ENCODE measurements around the gene TMEM174.

TMEM174 gene

DNA sequence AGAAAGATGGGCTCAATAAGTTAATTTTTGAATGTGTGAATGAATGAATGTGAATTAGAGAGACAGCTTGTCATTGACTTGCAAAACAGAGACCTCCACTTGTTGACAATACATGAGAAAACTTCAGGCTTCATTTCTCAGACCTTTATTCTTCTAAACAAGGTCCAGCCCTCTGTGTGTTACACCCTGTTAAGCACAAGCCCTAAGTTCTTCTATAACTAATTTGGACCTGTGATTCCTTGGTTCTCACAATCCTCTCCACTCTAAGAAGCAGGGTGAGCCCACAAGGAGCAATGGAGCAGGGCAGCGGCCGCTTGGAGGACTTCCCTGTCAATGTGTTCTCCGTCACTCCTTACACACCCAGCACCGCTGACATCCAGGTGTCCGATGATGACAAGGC is at the start of gene TMEM174:
TSS of gene TMEM174 (plus strand) at position 243 of the 400 bp plus-strand sequence. CDS start at position 294, 51 bp downstream.
- DNase-seq, result no peak

DNA sequence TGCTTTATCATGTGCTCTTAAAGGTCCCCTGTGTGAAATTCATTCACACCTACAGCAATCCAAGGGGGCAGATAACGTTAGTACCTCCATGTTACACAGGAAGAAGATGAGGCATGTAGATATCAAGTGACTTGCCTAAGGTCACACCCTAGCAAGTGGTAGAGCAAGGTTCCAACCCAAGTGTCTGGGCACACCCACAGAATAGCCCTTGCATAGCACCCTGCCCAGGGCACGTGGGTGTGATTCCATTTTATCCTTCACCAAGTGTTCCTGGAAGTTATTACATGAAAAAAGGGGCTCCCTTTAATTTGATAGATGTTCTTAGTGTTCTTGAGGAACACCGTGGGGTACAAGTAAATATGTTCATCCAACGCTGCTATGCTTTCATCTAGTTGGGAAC is 47.7 kb upstream of the TMEM174 start:
- no peak for DNase-seq

DNA sequence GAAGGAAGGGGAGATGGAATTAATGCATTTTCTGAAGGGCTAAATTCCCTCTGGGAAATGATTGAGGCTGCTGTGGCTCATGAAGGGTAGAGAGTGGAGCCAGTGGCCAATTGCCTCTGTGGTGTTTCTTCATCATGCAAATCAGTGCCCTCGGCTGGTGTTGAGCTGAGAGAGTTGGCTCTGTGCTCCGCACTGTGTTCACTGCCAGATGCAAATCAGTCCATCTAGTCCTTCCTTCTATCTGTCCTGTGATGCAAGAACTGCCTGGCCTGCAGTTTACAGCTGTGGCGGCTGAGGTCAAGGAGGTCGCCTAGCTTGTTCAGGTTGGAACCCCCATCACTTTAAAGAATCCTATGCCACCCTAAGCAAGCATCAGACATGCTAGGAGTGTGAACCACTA is 46.6 kb upstream of the TMEM174 start:
- no peak for DNase-seq

- DNase-seq, result no peak
Measured at GRCh38 chr5:73126957-73127356, 46.0 kb upstream of the TMEM174 start.

DNA sequence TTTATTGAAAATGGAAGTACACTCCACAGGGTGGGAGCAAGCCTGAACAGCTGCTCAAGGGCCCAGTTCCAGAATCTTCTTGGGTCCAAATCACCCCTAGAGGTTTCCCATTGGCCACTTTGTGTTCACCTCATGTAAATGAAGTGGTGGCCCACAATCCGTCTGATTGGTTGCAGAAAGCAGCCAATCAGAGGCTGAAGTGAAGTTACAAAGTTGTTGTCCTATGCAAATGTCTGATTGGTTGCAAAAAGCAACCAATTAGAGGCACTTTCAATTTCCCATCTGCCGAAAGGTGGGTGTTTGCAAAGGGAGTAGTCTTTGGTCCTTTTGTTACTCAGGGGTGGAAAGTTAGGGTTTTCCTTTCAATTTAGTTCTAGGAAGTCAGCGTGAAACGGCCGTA is 43.9 kb upstream of the TMEM174 start:
- no peak for DNase-seq

GRCh38 chr5:73130811-73131210 is 42.2 kb upstream of the TMEM174 start:
- DNase-seq, result no peak

DNA sequence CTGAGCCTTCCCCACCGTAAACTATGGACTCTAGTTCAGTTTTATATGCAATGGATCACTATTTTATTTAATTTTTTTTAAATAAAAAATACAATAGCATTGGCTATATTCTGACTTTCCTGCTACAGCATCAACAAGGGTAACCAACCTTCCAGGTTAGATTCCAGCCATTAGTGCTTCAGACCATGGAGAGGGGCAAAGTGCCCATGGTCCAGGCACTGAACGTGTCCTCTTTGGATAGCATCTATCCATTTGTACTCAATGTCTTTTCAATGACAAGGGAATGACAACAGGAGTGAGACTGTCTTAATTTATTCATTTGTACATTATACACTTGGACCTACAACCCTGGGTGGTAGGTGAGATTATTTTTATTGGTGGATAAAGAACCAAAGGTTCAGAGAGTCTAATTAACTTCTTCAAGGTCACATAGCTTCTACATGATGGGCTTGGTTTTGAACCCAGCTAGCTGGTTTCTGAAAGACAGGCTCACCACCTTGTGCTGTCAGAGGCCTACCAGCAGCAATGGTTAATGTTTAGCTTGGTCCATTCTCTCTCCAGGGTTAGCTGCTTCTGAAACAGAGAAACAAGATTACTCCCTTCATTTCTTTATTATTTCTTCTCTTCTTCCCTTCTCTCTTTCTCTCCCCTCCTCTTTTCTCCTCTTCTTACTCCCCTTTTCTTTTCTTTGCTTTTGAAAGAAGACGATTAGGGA is 41.1 kb upstream of the TMEM174 start:
- DNase-seq, result no peak

DNA sequence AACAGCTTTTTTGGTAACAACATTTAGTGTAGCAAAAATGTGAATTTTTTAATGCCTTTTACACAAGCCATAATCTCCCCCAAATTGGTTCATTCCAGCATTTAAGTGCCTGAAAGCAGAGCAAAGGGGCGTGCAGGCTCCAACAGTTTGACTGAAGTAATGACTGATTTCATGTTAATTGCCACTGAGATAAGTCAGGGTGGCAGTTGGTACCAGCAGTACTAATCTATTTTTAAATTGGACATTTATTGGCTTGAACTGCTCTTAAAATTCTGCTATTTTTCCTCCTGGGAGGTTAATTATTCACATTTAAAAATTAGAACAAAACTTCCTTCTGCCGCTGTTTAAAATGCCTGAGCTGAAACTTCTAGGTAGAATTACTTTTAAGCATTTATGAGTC is 40.2 kb upstream of the TMEM174 start:
- no peak for DNase-seq

DNA sequence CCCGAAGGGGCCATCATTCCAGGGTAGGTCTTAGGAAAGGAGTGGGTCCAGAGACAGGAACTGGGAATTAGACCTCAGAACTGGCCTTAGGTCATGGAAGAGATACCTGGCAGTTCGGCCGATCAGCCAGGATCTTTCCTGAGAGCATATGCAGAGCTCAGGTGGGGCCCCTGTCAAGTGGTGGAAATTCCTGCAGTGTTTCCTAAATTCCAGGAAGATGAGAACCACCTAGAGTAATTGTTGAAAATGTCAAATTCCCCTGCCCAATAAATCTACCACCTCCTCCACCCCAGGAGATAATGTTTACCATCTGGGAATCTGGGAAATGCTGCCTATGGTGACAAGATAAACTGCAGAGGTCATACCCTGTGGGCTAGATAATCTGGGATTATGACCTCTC is 38.0 kb upstream of the TMEM174 start:
- no peak for DNase-seq

DNA sequence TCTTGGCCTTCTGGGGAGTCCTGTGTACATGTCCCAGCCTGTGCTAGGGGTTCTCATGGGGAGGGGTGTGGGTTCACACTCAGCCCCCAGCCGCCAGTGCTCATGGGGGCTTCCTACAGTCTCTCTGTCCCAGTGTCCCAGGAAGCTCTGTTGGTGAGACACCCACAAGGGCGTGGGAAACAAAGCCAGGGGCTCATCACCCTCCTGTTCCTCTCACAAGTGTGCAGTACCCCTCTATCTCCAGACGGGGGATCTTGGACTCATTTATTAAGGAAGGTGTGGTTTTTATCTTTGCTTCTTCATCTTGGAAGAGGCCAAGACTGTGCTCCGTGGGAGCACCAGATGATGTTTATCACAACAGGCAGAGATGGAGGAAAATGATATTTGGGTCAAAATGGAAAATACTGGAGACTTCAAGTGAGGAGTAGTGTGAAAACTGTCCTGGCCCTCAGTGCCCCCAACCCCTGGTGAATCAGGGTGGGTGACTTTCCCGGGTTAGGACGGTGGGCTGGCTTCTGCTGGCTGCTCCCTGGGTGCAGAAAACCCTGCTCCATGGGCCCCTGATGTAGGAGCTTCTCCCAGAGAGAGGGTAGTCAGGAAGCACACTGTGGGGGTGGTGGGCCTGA is 37.5 kb upstream of the TMEM174 start:
- peak; percentile 49 for DNase-seq

DNA sequence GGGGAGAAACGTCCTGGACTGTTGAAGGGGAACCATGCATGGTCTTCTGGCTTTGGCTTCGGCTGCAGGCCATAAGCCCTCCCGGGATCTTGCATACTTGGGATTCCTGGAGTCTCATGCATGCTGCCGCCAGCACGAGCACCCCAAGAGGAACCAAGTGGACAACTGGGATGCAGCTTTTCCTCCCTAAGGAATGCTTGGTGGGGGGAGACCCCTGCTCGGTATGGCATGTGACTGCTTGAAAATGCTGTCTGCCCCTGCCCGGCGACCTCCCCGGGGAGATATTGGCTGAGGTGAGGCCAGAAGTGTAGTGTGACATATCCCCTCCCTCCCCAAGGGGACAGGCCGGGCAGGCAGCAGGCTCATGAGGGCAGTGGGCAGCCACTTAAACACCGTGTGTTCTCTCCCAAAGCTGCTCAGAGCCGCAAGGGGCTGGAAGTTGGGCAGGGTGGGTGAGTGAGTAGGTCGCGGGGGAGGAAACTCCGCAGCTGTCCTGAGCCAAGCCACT is 36.9 kb upstream of the TMEM174 start:
- no peak for DNase-seq

DNA sequence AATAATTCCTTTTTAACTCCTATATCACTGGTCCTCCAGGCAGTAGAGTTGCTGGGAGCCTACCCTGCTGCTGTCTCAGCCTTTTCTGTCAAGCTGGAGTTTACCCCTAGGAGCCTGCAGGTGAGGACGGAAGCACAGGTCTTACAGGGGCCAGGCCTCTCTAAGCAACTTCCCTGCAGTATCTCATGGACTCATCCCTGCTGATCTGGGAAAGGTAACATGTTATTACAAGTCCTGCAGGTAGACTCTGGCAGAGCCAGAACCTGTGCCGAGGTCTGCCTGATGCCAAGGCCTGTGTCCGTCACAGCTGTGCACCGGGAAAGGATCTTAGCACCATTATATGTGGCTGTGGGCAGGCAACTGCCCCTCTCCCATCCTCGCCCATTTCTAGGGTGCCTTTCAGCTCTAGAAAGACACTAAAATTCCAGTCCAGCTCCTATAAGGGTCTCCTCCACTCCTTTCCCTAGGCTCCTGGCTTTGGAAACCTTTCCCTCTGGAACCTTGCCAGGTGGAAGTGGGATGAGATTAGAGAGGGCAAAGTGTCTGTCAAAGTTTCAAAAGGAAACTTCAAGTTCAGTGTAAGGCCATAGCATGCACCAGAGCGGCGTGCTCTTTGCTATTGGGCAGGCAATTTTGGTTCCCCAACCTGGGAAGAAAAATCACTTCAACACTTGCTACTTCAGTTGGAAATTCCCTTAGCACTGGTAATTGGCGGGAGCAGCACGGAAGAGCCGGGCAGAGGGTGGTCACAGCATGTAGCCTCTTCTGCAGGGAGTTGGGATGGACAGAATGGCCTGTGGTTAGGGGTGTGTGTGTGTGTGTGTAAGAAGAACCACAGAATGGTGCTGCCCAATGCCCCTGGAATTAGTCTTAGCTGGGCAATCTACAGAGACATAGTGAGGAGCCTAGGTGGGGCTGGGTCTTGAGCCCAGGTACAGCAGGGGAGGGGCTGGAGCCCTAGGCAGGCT is 35.1 kb upstream of the TMEM174 start:
- no peak for DNase-seq

- no peak for DNase-seq
Measured at GRCh38 chr5:73139485-73139884, 33.5 kb upstream of the TMEM174 start.

DNA sequence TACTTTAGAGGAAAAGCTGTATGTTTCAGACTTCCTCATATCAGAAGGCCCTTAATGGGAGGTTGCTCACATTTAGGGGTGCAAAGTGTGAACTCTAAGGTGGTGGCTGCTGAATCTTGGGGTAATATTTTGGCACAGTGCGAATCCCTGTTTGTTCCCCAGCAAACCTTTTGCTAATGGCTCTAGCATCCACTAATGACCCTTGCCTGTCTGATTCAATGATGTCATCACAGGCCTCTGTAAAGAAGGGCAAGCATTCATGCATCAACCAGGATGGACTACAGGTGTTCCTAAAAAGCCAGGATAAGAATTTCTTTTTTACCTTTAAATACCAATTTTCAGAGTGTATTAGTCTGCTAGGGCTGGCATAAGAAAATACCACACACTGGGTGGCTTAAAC is 32.2 kb upstream of the TMEM174 start:
- DNase-seq, result no peak

- DNase-seq, result no peak
Measured at GRCh38 chr5:73142035-73142434, 31.0 kb upstream of the TMEM174 start.

DNA sequence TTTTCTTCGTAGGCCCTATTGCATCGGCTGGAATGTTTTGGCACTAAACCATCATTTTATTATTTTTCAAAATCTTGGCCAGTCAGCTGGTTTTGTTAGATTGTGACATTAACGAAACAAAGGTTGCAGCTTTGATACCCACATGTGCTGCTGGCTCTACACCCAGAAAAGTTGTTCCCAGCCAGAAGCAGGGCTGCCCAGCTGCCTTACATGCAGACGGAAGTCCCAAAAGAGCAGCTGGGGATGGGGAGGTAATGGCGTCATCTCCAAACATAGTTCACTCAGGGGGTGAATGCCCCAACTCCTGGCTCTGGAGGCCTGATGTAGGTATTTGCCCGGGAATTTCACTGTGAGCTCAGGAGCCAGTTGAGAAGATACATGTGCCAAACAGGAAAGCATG is 29.3 kb upstream of the TMEM174 start:
- DNase-seq, result no peak

- DNase-seq, result no peak
Measured at GRCh38 chr5:73149540-73149939, 23.5 kb upstream of the TMEM174 start.

DNA sequence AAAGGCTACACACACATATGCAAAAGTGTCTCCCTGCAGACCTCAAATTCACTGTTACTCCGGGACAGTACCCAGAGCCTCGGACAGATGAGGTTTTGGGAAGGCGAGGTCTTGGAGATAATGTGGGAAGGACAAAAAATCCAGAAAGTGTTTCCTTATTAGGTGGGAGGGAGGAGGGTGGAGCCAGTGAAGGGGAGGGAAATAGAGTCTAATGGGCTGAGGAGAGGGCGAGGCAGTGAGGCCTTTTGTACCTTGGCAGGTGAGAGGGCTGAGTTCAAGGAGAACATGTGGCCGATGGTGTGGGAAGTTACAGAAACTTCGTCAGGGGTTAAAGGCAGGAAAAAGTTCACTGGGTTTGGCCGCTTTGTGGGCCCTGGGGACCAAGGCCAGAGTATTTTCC is 22.1 kb upstream of the TMEM174 start:
- no peak for DNase-seq

DNA sequence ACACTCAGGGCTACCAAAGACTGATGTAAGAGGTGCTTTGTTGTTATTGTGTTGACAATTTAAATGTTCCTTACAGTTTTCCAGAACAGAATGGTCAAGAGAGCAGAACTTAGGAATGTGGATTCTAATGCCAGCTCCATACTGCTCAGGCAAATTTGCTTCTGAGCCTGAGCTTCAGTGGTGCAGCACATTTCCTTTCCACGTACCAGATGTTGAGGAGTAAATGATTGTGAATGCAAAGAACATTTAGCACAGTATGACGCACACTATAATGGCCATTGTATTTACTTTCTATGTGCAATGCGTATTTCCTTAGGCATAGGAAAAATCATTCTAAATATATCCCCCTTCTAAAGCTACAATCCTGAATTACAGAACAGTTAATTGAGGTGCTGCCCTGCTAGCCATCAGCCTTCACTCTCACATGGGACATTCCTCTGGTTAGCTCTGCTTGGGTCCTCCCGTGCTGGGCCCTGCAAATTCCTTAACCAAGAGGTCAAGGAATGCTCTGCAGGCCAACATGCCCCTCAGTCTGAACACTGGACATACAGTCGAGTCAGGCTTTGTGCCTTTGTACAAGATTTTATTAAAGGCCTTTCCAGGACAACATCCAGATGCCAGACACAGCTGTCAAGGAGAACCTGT is 21.1 kb upstream of the TMEM174 start:
- DNase-seq, result no peak

DNA sequence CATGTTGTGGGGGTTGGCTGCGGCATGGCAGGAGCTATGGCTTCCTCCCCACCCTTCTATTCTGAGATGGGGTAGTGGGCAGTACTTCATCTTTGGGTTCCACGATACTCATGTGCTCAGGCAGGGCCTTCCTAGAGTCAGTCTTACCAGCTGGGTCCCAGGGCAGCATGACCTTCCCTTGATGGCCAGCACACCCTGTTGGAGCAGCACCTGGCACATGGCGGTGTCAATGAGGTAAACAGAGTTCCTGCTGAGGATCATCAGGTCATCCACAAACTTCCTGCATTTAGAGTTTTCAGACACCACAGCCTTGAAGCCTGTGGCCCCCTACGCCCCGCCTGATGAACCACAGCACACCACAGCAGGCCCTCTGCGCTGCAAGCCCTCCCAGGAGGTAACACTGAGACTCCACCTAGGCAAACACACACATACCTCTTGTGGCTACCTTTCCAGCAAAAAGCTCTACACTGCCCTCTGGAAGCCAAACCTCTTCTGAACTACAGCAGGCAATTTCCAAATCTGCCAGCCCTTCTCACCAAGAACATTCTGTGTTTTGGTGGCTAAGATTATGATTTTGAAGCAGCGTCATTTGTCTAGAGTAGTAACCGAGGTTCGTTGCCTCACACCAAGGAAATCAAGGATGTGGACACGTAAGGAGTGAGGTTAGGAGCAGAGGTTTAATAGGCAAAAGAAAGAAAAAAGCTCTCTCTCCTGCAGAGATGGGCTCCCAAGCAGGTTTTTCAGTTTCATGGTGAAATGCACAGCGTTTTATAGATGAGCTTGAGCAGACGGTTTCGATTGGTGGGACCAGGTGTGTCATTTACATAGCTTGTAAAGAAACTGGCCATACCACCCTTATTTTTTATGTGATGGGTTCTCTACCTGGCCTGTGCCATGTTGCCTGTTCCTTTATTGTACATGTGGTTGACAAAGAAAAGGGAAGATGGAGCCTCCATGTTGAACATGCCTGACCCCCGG is 20.3 kb upstream of the TMEM174 start:
- no peak for DNase-seq

DNA sequence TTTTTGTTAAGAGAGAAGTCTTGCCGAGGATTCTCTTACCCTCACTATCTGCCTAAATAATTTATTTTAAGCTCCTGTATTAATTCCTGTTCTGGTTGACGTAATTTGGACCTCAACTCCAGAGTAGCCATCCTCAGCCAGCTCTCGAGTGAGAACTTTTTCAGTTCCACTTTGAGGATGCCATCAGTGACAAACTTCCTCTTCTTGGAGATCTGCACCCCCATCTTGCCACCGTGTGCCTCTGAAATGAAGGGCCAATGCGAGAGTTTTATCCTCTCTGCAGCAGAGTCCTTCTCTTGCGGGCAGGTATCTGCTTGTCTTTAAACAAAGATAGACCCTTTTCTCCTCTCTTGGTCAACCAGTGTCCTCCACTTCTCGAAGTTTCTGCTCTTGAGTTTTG is 19.5 kb upstream of the TMEM174 start:
- no peak for DNase-seq
